Mucosa of rectum (tissue), 2 donors: ENCODE results near the gene OR12D2.
"Not testable (repeated sequence)": the region's sequence is repeated elsewhere in the genome, so short reads cannot be mapped to it uniquely, and the experiment has no call there.

Experiments
- H3K27ac ChIP-seq, 2 donors: one replicate each; pipeline ENCODE4 v1.7.0; 2013; ENCODE audit warnings: inconsistent platforms in 2 of 2, low read depth in 2 of 2, low read length in 2 of 2
- H3K27me3 ChIP-seq, 2 donors: one replicate each; pipeline ENCODE4 v1.7.0; 2013; ENCODE audit warnings: low read length in 2 of 2; ENCODE audit not compliant: control insufficient read depth in 2 of 2, insufficient read depth in 2 of 2
- H3K36me3 ChIP-seq, 2 donors: one replicate each; pipeline ENCODE4 v1.7.0; 2013; ENCODE audit warnings: low read length in 2 of 2; ENCODE audit not compliant: control insufficient read depth in 2 of 2, insufficient read depth in 2 of 2
- H3K4me1 ChIP-seq, 2 donors: one replicate each; pipeline ENCODE4 v1.7.0; 2013; ENCODE audit warnings: low read length in 2 of 2, mild to moderate bottlenecking in 1 of 2; ENCODE audit not compliant: control insufficient read depth in 2 of 2, insufficient read depth in 2 of 2
- H3K4me3 ChIP-seq, 2 donors: one replicate each; pipeline ENCODE4 v1.7.0; 2013; ENCODE audit warnings: low read length in 2 of 2
- H3K9ac ChIP-seq, 2 donors: one replicate each; pipeline ENCODE4 v1.7.0; 2013; ENCODE audit warnings: low read length in 2 of 2, low read depth in 1 of 2, mild to moderate bottlenecking in 1 of 2
- H3K9me3 ChIP-seq, 2 donors: one replicate each; pipeline ENCODE4 v1.7.0; 2013; ENCODE audit warnings: low read length in 2 of 2; ENCODE audit not compliant: control insufficient read depth in 2 of 2
- donor health status: healthy.
- donor health status: Normal muscosa, but diverticular disease.

The OR12D2 gene

GRCh38 chr6:29419516-29419915 is 24.1 kb downstream of the OR12D2 start:
- H3K9me3 ChIP-seq, result no peaks in the 10 kb centered on the region
- no peak overlapping the region for H3K4me3 ChIP-seq
- no peaks in the 10 kb centered on the region for H3K27me3 ChIP-seq
- H3K36me3 ChIP-seq, result no peaks in the 10 kb centered on the region
- no peak overlapping the region for H3K27ac ChIP-seq
- no peaks in the 10 kb centered on the region for H3K4me1 ChIP-seq
- no peak overlapping the region for H3K9ac ChIP-seq

- H3K27me3 ChIP-seq, result no peaks in the 10 kb centered on the region
- H3K4me3 ChIP-seq, result no peak overlapping the region
- H3K27ac ChIP-seq, result no peak overlapping the region
- no peaks in the 10 kb centered on the region for H3K4me1 ChIP-seq
- H3K9ac ChIP-seq, result no peak overlapping the region
- no peaks in the 10 kb centered on the region for H3K9me3 ChIP-seq
- no peaks in the 10 kb centered on the region for H3K36me3 ChIP-seq
Observed at GRCh38 chr6:29424168-29424567, 28.7 kb downstream of the OR12D2 start.

- Histone ChIP-seq H3K9ac (no peak overlapping the region), H3K4me1 (no peaks in the 10 kb centered on the region), H3K27ac (no peak overlapping the region), H3K9me3 (no peaks in the 10 kb centered on the region), H3K4me3 (no peak overlapping the region), H3K36me3 (no peaks in the 10 kb centered on the region), H3K27me3 (no peaks in the 10 kb centered on the region)
Observed at GRCh38 chr6:29424575-29424974, 29.1 kb downstream of the OR12D2 start.

GRCh38 chr6:29425075-29425474 is 29.6 kb downstream of the OR12D2 start:
- Histone ChIP-seq H3K27me3 (no peaks in the 10 kb centered on the region), H3K9ac (no peak overlapping the region), H3K27ac (no peak overlapping the region), H3K9me3 (no peaks in the 10 kb centered on the region), H3K36me3 (no peaks in the 10 kb centered on the region), H3K4me3 (no peak overlapping the region), H3K4me1 (no peaks in the 10 kb centered on the region)

- Histone ChIP-seq H3K27ac (no peak overlapping the region), H3K36me3 (no peaks in the 10 kb centered on the region), H3K9me3 (no peaks in the 10 kb centered on the region), H3K27me3 (no peaks in the 10 kb centered on the region), H3K4me1 (no peaks in the 10 kb centered on the region), H3K9ac (no peak overlapping the region), H3K4me3 (no peak overlapping the region)
Observed at GRCh38 chr6:29426654-29427053, 31.2 kb downstream of the OR12D2 start.

- not testable (repeated sequence) for H3K4me3 ChIP-seq, H3K9me3 ChIP-seq, H3K36me3 ChIP-seq, H3K4me1 ChIP-seq, H3K9ac ChIP-seq, H3K27ac ChIP-seq, H3K27me3 ChIP-seq
Observed at GRCh38 chr6:29436730-29437129, 41.3 kb downstream of the OR12D2 start.

GRCh38 chr6:29439006-29439405 is 43.6 kb downstream of the OR12D2 start, which contains the start of gene OR10C1:
Gene OR10C1, plus strand, starts transcription at chr6:29439306. Its CDS starts 710 bp downstream, at chr6:29440016.
- Histone ChIP-seq H3K36me3 (no peaks in the 10 kb centered on the region), H3K9me3 (no peaks in the 10 kb centered on the region), H3K27me3 (no peaks in the 10 kb centered on the region), H3K4me3 (no peak within 1 kb of the TSS), H3K27ac (no peak within 1 kb of the TSS), H3K4me1 (no peaks in the 10 kb centered on the region), H3K9ac (no peak within 1 kb of the TSS)

GRCh38 chr6:29442719-29443118 is 47.3 kb downstream of the OR12D2 start:
- Histone ChIP-seq H3K9me3 (no peaks in the 10 kb centered on the region), H3K27me3 (no peaks in the 10 kb centered on the region), H3K4me3 (no peak overlapping the region), H3K4me1 (no peaks in the 10 kb centered on the region), H3K9ac (no peak overlapping the region), H3K36me3 (no peaks in the 10 kb centered on the region), H3K27ac (no peak overlapping the region)

GRCh38 chr6:29444031-29444430 is 48.6 kb downstream of the OR12D2 start:
- H3K4me3 ChIP-seq, H3K4me1 ChIP-seq, H3K9me3 ChIP-seq, H3K27ac ChIP-seq, H3K36me3 ChIP-seq, H3K27me3 ChIP-seq, H3K9ac ChIP-seq: not testable (repeated sequence)
